HCT116 (cell line): ENCODE data around the gene PPT2. TPM values are rescaled to one million over a fixed set of nuclear protein-coding genes. Genes with fewer than 3 reads are reported as not detected.

Experiments
- ATAC-seq: fragments of 200-7000 bp; cut with Tn5 transposase; 2 replicates; pipeline ENCODE4 v1.9.1; 2020; ENCODE audit warnings: mild to moderate bottlenecking, moderate library complexity
- BruUV-seq: library from RNA; stranded (reverse); fragments of 400-500 nt; replicated peaks from 2 replicates; lab custom pipeline; 2021; lab: Mats Ljungman, UMichigan
- CTCF ChIA-PET: fragments of 300-600 bp; sonication (Branson Sonifier 250); formaldehyde crosslinking; loops from one replicate; lab custom pipeline; 2021; ENCODE audit warnings: antibody characterized with exemption; lab: Charles Lee
- POLR2A ChIA-PET: fragments of 300-600, 350-600 bp; sonication (Branson Sonifier 250); formaldehyde crosslinking; loops from one replicate; lab custom pipeline; 2021; ENCODE audit warnings: antibody characterized with exemption; lab: Charles Lee
- RAD21 ChIA-PET, 2 experiments: fragments of 300-600 bp; sonication (Branson Sonifier 250); formaldehyde crosslinking; loops; one replicate each; lab custom pipeline; 2023; ENCODE audit warnings: low total read pairs in 2 of 2; ENCODE audit not compliant: uncharacterized antibody in 2 of 2, unreplicated experiment in 2 of 2, low non-redundant PET in 1 of 2; lab: Charles Lee
- DNase-seq: peaks from one replicate; pipeline ENCODE4 v3.0.0-alpha.2; 2010; ENCODE audit warnings: low read depth, low spot score
- H2AFZ ChIP-seq: fragments of 200-600 bp; shearing (Covaris generic), sonication (generic); 2 replicates; pipeline ENCODE4 v1.6.1; 2017; ENCODE audit warnings: low read depth, mixed run types, mixed read lengths, antibody characterized with exemption, low read length; ENCODE audit not compliant: poor library complexity, severe bottlenecking
- H3K27ac ChIP-seq: 2 replicates; pipeline ENCODE4 v1.5.1; 2012; ENCODE audit warnings: low read depth, low read length
- H3K27me3 ChIP-seq: fragments of 200-600 bp; sonication (generic); 2 replicates; pipeline ENCODE4 v1.6.1; 2016; ENCODE audit warnings: mixed run types, low read length, mixed read lengths; ENCODE audit not compliant: insufficient read depth
- H3K36me3 ChIP-seq, 2 experiments: fragments of 200-500 bp in 1 of 2; fragments of 200-600 bp in 1 of 2; sonication (Bioruptor generic) in 1 of 2; sonication (generic) in 1 of 2; 2 replicates each; pipeline versions ENCODE4 v1.5.1 to v1.6.1; 2014 to 2016; ENCODE audit warnings: low read length in 2 of 2, inconsistent platforms in 1 of 2, mixed read lengths in 1 of 2, mixed run types in 1 of 2; ENCODE audit not compliant: insufficient read depth in 2 of 2, control insufficient read depth in 1 of 2
- H3K4me1 ChIP-seq, 2 experiments: fragments of 200-600 bp in 1 of 2; sonication (generic) in 1 of 2; 2 replicates each; pipeline versions ENCODE4 v1.5.1 to v1.6.1; 2012 to 2017; ENCODE audit warnings: low read length in 2 of 2, inconsistent platforms in 1 of 2, mild to moderate bottlenecking in 1 of 2, mixed read lengths in 1 of 2, mixed run types in 1 of 2, moderate library complexity in 1 of 2; ENCODE audit not compliant: insufficient read depth in 2 of 2, control insufficient read depth in 1 of 2
- H3K4me2 ChIP-seq: fragments of 200-600 bp; sonication (generic); 2 replicates; pipeline ENCODE4 v1.6.1; 2017; ENCODE audit warnings: mixed run types, low read length, mixed read lengths
- H3K4me3 ChIP-seq, 2 experiments: fragments of 200-600 bp in 1 of 2; sonication (generic) in 1 of 2; replicated peaks in 1 of 2; 2 replicates each; pipeline ENCODE4 v1.5.1; 2011 to 2016; ENCODE audit warnings: low read length in 2 of 2, control low read depth in 1 of 2, low read depth in 1 of 2, mild to moderate bottlenecking in 1 of 2, mixed read lengths in 1 of 2, mixed run types in 1 of 2
- H3K79me2 ChIP-seq: fragments of 200-600 bp; sonication (generic); 2 replicates; pipeline ENCODE4 v1.6.1; 2017; ENCODE audit warnings: mild to moderate bottlenecking, mixed run types, low read length, moderate library complexity, mixed read lengths; ENCODE audit not compliant: insufficient read depth
- H3K9ac ChIP-seq: fragments of 200-600 bp; sonication (generic); 2 replicates; pipeline ENCODE4 v1.6.1; 2016; ENCODE audit warnings: low read length, mixed read lengths
- H3K9me2 ChIP-seq: fragments of 200-600 bp; sonication (generic), shearing (Covaris generic); 2 replicates; pipeline ENCODE4 v1.6.1; 2017; ENCODE audit warnings: mixed run types, mild to moderate bottlenecking, moderate library complexity; ENCODE audit not compliant: insufficient read depth
- H3K9me3 ChIP-seq, 2 experiments: fragments of 200-500 bp in 1 of 2; fragments of 200-600 bp in 1 of 2; sonication (Bioruptor generic) in 1 of 2; sonication (generic) in 1 of 2; 2 replicates each; pipeline ENCODE4 v1.6.1; 2014 to 2017; ENCODE audit warnings: low read length in 2 of 2, mixed read lengths in 2 of 2, inconsistent platforms in 1 of 2, low read depth in 1 of 2, mild to moderate bottlenecking in 1 of 2, mixed run types in 1 of 2, moderate library complexity in 1 of 2; ENCODE audit not compliant: control insufficient read depth in 1 of 2, insufficient read depth in 1 of 2
- H4K20me1 ChIP-seq: fragments of 200-600 bp; sonication (generic), shearing (Covaris generic); 2 replicates; pipeline ENCODE4 v1.6.1; 2017; ENCODE audit warnings: mixed run types, mild to moderate bottlenecking, moderate library complexity; ENCODE audit not compliant: insufficient read depth
- CBX3 ChIP-seq: IDR thresholded peaks from 2 replicates; pipeline ENCODE4 v1.6.1; 2012; ENCODE audit warnings: low read depth
- CEBPB ChIP-seq: IDR thresholded peaks from 2 replicates; pipeline ENCODE4 v1.6.1; 2012; ENCODE audit warnings: low read depth
- EGR1 ChIP-seq: IDR thresholded peaks from 2 replicates; pipeline ENCODE4 v1.6.1; 2012; ENCODE audit warnings: low read depth
- ELF1 ChIP-seq: IDR thresholded peaks from 2 replicates; pipeline ENCODE4 v1.6.1; 2012; ENCODE audit warnings: low read depth, borderline replicate concordance
- EZH2phosphoT487 ChIP-seq: fragments of 200-600 bp; IDR thresholded peaks from 2 replicates; pipeline ENCODE4 v1.6.1; 2018; ENCODE audit warnings: antibody characterized with exemption, borderline replicate concordance
- JUND ChIP-seq: IDR thresholded peaks from 2 replicates; pipeline ENCODE4 v1.6.1; 2012
- POLR2A ChIP-seq: IDR thresholded peaks from 2 replicates; pipeline ENCODE4 v1.7.0; 2011; ENCODE audit warnings: borderline replicate concordance; ENCODE audit not compliant: insufficient read depth, insufficient read length; ENCODE audit errors: extremely low read depth
- POLR2AphosphoS5 ChIP-seq: IDR thresholded peaks from 2 replicates; pipeline ENCODE4 v1.6.1; 2011; ENCODE audit warnings: mild to moderate bottlenecking, low read depth, low read length, moderate library complexity
- RAD21 ChIP-seq: IDR thresholded peaks from 2 replicates; pipeline ENCODE4 v1.6.1; 2012; ENCODE audit warnings: low read depth, mild to moderate bottlenecking
- SIN3A ChIP-seq: IDR thresholded peaks from 2 replicates; pipeline ENCODE4 v1.6.1; 2012; ENCODE audit warnings: low read depth
- SP1 ChIP-seq: IDR thresholded peaks from 2 replicates; pipeline ENCODE4 v1.6.1; 2012; ENCODE audit warnings: low read depth
- TCF7L2 ChIP-seq: IDR thresholded peaks from 2 replicates; pipeline ENCODE4 v1.7.0; 2011; ENCODE audit warnings: borderline replicate concordance, inconsistent platforms; ENCODE audit not compliant: insufficient read depth, insufficient read length; ENCODE audit errors: extremely low read depth
- ZFX ChIP-seq: fragments of 450-650 bp; IDR thresholded peaks from 2 replicates; pipeline ENCODE4 v1.6.1; 2017
- ZNF274 ChIP-seq: fragments of 200-500 bp; sonication (Bioruptor generic); IDR thresholded peaks from 2 replicates; pipeline ENCODE4 v1.6.1; 2014; ENCODE audit warnings: mild to moderate bottlenecking, low read depth, low read length, inconsistent platforms
- intact Hi-C: fragments of 100-400 bp; cut with micrococcal nuclease; formaldehyde crosslinking; loops from 2 replicates; pipeline ENCODE4 v1.10.0; 2022
- total RNA-seq: library from RNA; stranded (reverse); gene quantifications from one replicate; pipeline ENCODE4 v1.2.1, GENCODE V29; 2021; ENCODE audit not compliant: unreplicated experiment
- TF ChIP-seq, protein P1 (sequence below), 3 experiments: fragments of 200-600 bp in 1 of 3; sonication (generic) in 1 of 3; IDR thresholded peaks in 2 of 3; conservative IDR thresholded peaks in 1 of 3; 2 replicates each; pipeline ENCODE4 v1.5.1; 2012 to 2017; ENCODE audit warnings: low read depth in 2 of 3, low read length in 2 of 3, antibody characterized with exemption in 1 of 3, borderline replicate concordance in 1 of 3, control low read depth in 1 of 3, mild to moderate bottlenecking in 1 of 3, mixed read lengths in 1 of 3, mixed run types in 1 of 3, moderate library complexity in 1 of 3; ENCODE audit not compliant: insufficient read depth in 1 of 3
- TF ChIP-seq, protein P2 (sequence below): IDR thresholded peaks from 2 replicates; pipeline ENCODE4 v1.6.1; 2012
- TF ChIP-seq, protein P3 (sequence below): IDR thresholded peaks from 2 replicates; pipeline ENCODE4 v1.6.1; 2011; ENCODE audit warnings: mild to moderate bottlenecking, low read length, moderate library complexity; ENCODE audit not compliant: insufficient replicate concordance; ENCODE audit errors: extremely low read depth

Gene PPT2
- total RNA-seq, 1 experiment from 2014 or later: 21.0 TPM

DNA sequence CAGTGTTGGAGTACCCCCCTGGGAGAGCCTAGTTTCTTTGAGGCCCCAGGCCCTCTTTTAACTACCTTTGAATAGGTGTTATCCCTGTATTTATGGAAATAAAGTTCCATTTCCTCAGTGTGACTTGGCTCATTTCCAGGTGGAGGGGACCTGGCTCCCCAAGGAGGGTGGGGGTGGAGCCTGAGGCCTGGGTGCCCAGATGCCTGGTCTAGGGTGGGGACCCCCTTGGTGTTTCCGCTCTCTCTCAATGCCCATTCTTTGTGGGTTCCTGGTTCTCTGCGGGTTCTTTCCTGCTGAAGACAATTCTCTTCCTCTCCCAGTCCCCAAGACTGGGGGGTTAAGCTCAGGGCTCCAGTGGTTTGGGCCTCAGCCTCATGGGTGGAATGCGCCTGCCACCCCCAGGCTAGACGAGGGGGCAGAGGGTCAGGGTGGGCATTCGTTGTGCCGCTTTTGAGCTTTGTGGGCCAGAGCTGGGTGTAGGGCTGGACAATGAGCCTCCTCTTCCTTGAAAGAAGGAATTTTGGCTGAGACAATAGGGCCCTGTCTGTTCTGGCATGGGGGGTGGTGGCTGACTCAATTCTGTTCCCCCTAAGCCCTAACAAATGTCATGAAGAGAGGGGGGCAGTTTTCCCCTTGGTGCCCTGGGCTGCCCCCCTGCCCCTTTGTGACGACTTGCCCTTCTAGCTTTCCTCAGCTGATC lies 9.8 kb downstream of the PPT2 start:
- ATAC-seq (no peak), DNase-seq (no peak)
- peaks cover 3 to 4% of the 10 kb centered on the region in 2 experiments; a peak in 3 of 4 replicates for H3K36me3 ChIP-seq
- no peaks in the 10 kb centered on the region for H4K20me1 ChIP-seq
- H3K4me1 ChIP-seq: no peaks in the 10 kb centered on the region
- H3K4me2 ChIP-seq: no peak overlapping the region
- no peak overlapping the region for H2AFZ ChIP-seq
- no peak overlapping the region for H3K9ac ChIP-seq
- no peaks in the 10 kb centered on the region for H3K79me2 ChIP-seq
- ChIA-PET POLR2A (interaction anchor here (1.6 kb wide), 1 partner anchor 13 kb away, joined by 6 read pairs; no protein-coding TSS in a partner anchor), RAD21 (no interaction called here), CTCF (no interaction called here)
- no peak overlapping the region for H3K27ac ChIP-seq
- H3K9me3 ChIP-seq: no peaks in the 10 kb centered on the region
- TF ChIP-seq ZFX (no peak), SIN3A (no peak), EZH2phosphoT487 (no peak), CBX3 (no peak), SP1 (no peak), ELF1 (no peak), RAD21 (no peak), EGR1 (no peak), TCF7L2 (no peak), POLR2A (no peak), CEBPB (no peak), POLR2AphosphoS5 (no peak), JUND (no peak), ZNF274 (no peak)
- TF ChIP-seq, protein P1, sequence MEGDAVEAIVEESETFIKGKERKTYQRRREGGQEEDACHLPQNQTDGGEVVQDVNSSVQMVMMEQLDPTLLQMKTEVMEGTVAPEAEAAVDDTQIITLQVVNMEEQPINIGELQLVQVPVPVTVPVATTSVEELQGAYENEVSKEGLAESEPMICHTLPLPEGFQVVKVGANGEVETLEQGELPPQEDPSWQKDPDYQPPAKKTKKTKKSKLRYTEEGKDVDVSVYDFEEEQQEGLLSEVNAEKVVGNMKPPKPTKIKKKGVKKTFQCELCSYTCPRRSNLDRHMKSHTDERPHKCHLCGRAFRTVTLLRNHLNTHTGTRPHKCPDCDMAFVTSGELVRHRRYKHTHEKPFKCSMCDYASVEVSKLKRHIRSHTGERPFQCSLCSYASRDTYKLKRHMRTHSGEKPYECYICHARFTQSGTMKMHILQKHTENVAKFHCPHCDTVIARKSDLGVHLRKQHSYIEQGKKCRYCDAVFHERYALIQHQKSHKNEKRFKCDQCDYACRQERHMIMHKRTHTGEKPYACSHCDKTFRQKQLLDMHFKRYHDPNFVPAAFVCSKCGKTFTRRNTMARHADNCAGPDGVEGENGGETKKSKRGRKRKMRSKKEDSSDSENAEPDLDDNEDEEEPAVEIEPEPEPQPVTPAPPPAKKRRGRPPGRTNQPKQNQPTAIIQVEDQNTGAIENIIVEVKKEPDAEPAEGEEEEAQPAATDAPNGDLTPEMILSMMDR (IDR thresholded peaks at IDR 0.05 in 2 of 3, conservative IDR thresholded peaks at IDR 0.05 in 1 of 3; ENCODE audit: borderline replicate concordance in 1 of 3, insufficient read depth in 1 of 3, low read depth in 2 of 3, low read length in 2 of 3): no peak
- TF ChIP-seq, protein P2, sequence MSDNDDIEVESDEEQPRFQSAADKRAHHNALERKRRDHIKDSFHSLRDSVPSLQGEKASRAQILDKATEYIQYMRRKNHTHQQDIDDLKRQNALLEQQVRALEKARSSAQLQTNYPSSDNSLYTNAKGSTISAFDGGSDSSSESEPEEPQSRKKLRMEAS: no peak
- TF ChIP-seq, protein P3, sequence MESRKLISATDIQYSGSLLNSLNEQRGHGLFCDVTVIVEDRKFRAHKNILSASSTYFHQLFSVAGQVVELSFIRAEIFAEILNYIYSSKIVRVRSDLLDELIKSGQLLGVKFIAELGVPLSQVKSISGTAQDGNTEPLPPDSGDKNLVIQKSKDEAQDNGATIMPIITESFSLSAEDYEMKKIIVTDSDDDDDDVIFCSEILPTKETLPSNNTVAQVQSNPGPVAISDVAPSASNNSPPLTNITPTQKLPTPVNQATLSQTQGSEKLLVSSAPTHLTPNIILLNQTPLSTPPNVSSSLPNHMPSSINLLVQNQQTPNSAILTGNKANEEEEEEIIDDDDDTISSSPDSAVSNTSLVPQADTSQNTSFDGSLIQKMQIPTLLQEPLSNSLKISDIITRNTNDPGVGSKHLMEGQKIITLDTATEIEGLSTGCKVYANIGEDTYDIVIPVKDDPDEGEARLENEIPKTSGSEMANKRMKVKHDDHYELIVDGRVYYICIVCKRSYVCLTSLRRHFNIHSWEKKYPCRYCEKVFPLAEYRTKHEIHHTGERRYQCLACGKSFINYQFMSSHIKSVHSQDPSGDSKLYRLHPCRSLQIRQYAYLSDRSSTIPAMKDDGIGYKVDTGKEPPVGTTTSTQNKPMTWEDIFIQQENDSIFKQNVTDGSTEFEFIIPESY: no peak
- no TSS peak for BruUV-seq
- intact Hi-C loops: no loop called here
- no peaks in the 10 kb centered on the region for H3K27me3 ChIP-seq
- no peak overlapping the region for H3K4me3 ChIP-seq
- H3K9me2 ChIP-seq: no peaks in the 10 kb centered on the region
